GM12878 (cell line): ENCODE results near the gene DAAM2. TPM values are rescaled to one million over a fixed set of nuclear protein-coding genes. Genes with fewer than 3 reads are reported as not detected.

ENCODE experiments used
- ATAC-seq: fragments of 200-7000 bp; cut with Tn5 transposase; 3 replicates; pipeline ENCODE4 v1.9.1; 2020; ENCODE audit warnings: mild to moderate bottlenecking, moderate library complexity
- BruUV-seq: library from RNA; stranded (reverse); fragments of 400-500 nt; replicated peaks from 2 replicates; lab custom pipeline; 2021; lab: Mats Ljungman, UMichigan
- CTCF ChIA-PET: fragments of 300-600 bp; sonication (Branson Sonifier 250); formaldehyde crosslinking; extraction: SDS; loops from one replicate; lab custom pipeline; 2021; ENCODE audit warnings: inconsistent platforms; lab: Yijun Ruan, JAX
- POLR2A ChIA-PET: fragments of 350-600 bp; formaldehyde crosslinking; extraction: SDS; loops from one replicate; lab custom pipeline; 2021; ENCODE audit warnings: inconsistent platforms; lab: Charles Lee
- RAD21 ChIA-PET: fragments of 300-600 bp; sonication (Branson Sonifier 250); formaldehyde crosslinking; loops from one replicate; lab custom pipeline; 2023; ENCODE audit warnings: antibody characterized with exemption; ENCODE audit not compliant: unreplicated experiment; lab: Charles Lee
- SMC1A ChIA-PET: fragments of 300-600 bp; sonication (Branson Sonifier 250); formaldehyde crosslinking; loops from one replicate; lab custom pipeline; 2023; ENCODE audit not compliant: unreplicated experiment, uncharacterized antibody; lab: Charles Lee
- DNase-seq: peaks from one replicate; pipeline ENCODE4 v3.0.0-alpha.2; 2011; ENCODE audit warnings: low read depth, low spot score
- FAIRE-seq: peaks from 3 replicates; lab custom pipeline; 2011; peaks lifted over from hg19 to GRCh38; lab: Jason Lieb, UNC
- H2AFZ ChIP-seq: 2 replicates; pipeline ENCODE4 v1.6.0; 2011; ENCODE audit warnings: low read depth, low read length, control low read depth; ENCODE audit not compliant: control insufficient read depth
- H3K27ac ChIP-seq: 2 replicates; pipeline ENCODE4 v1.5.1; 2011; ENCODE audit warnings: control low read depth; ENCODE audit not compliant: control insufficient read depth, insufficient read depth
- H3K27me3 ChIP-seq, 2 experiments: replicated peaks in 1 of 2; 2 replicates each; pipeline versions ENCODE4 v1.6.0 to v1.6.1; 2011; ENCODE audit warnings: low read length in 1 of 2; ENCODE audit not compliant: control insufficient read depth in 2 of 2, insufficient read depth in 2 of 2
- H3K36me3 ChIP-seq, 2 experiments: 2 replicates each; pipeline ENCODE4 v1.5.1; 2011; ENCODE audit warnings: low read length in 1 of 2; ENCODE audit not compliant: control insufficient read depth in 2 of 2, insufficient read depth in 2 of 2
- H3K4me1 ChIP-seq: 2 replicates; pipeline ENCODE4 v1.6.1; 2011; ENCODE audit warnings: mild to moderate bottlenecking, low read length, moderate library complexity, mixed read lengths; ENCODE audit not compliant: control insufficient read depth, insufficient read depth
- H3K4me2 ChIP-seq: 2 replicates; pipeline ENCODE4 v1.6.0; 2011; ENCODE audit warnings: control low read depth; ENCODE audit not compliant: control insufficient read depth, insufficient read depth
- H3K4me3 ChIP-seq: fragments of 200-600 bp; sonication (generic); 2 replicates; pipeline ENCODE4 v1.5.1; 2016
- H3K79me2 ChIP-seq: 2 replicates; pipeline ENCODE4 v1.6.0; 2011; ENCODE audit warnings: low read length; ENCODE audit not compliant: control insufficient read depth, insufficient read depth
- H3K9ac ChIP-seq: 2 replicates; pipeline ENCODE4 v1.8.0; 2011; ENCODE audit warnings: low read length, control low read depth, mixed read lengths; ENCODE audit not compliant: control insufficient read depth, insufficient read depth
- H3K9me3 ChIP-seq: replicated peaks from 3 replicates; pipeline ENCODE4 v1.5.1; 2011; ENCODE audit warnings: mild to moderate bottlenecking, low read length; ENCODE audit not compliant: control insufficient read depth, insufficient read depth
- H4K20me1 ChIP-seq: 2 replicates; pipeline ENCODE4 v1.6.0; 2011; ENCODE audit not compliant: control insufficient read depth, insufficient read depth
- CBX5 ChIP-seq: sonication (generic); IDR thresholded peaks from 2 replicates; pipeline ENCODE4 v1.6.1; 2016; ENCODE audit warnings: low read depth, moderate library complexity, mild to moderate bottlenecking, inconsistent platforms
- JUNB ChIP-seq: IDR thresholded peaks from 2 replicates; pipeline ENCODE4 v1.6.1; 2016; ENCODE audit warnings: antibody characterized with exemption, mild to moderate bottlenecking
- PAX5 ChIP-seq: IDR thresholded peaks from 2 replicates; pipeline ENCODE4 v1.6.1; 2011; ENCODE audit warnings: low read depth, low read length, borderline replicate concordance
- SKIL ChIP-seq: fragments of 450-650 bp; IDR thresholded peaks from 2 replicates; pipeline ENCODE4 v1.6.1; 2017; ENCODE audit warnings: mild to moderate bottlenecking, low read depth, inconsistent platforms; ENCODE audit not compliant: poor library complexity, severe bottlenecking
- SP1 ChIP-seq: IDR thresholded peaks from one replicate; pipeline ENCODE4 v1.6.1; 2011; ENCODE audit warnings: low read depth, low read length
- USF1 ChIP-seq: IDR thresholded peaks from 2 replicates; pipeline ENCODE4 v1.6.1; 2011; ENCODE audit warnings: borderline replicate concordance, low read depth, mild to moderate bottlenecking, moderate library complexity, mixed read lengths, low read length; ENCODE audit not compliant: insufficient read depth; ENCODE audit errors: extremely low read length
- WGBS: methylation state at CpG from one replicate; pipeline ENCODE4 v1.1.6; 2016; ENCODE audit warnings: low lambda C conversion rate; ENCODE audit not compliant: insufficient replicate concordance, insufficient coverage; ENCODE audit errors: missing lambda C conversion rate; 5-methylcytosine and 5-hydroxymethylcytosine counted together
- in situ Hi-C: fragments of 300-500 bp; cut with MboI; formaldehyde crosslinking; loops from 9 replicates; pipeline ENCODE4 v1.14.3; 2018; ENCODE audit warnings: mixed read lengths
- intact Hi-C: fragments of 100-400 bp; cut with micrococcal nuclease; formaldehyde crosslinking; loops from one replicate; pipeline ENCODE4 v1.14.2; 2022; ENCODE audit not compliant: unreplicated experiment
- polyA plus RNA-seq, 11 experiments: library from polyadenylated mRNA; depleted of rRNA in 4 of 11; unstranded in 6 of 11; stranded (reverse) in 5 of 11; fragments of >200 nt; fragmentation: Nextera tagmentation in 4 of 11; fragmentation: Illumina TruSeq in 1 of 11; extraction: Ambion mirVana in 4 of 11; extraction: Trizol in 1 of 11; gene quantifications; 1 replicate in 1 of 11; 2 replicates in 10 of 11; pipeline versions ENCODE4 v1.2.1 to v1.2.3, GENCODE V29; 2011 to 2016; ENCODE audit warnings: inconsistent platforms in 2 of 11, missing spikeins in 2 of 11, low read depth in 1 of 11
- total RNA-seq, 4 experiments: library from RNA; depleted of rRNA in 3 of 4; stranded (reverse); fragments of >200 nt in 3 of 4; fragmentation: Illumina TruSeq in 1 of 4; extraction: Trizol in 1 of 4; gene quantifications; 2 replicates each; pipeline versions ENCODE4 v1.2.1 to v1.2.3, GENCODE V29; 2013 to 2021
- TF ChIP-seq, protein P1 (sequence below): IDR thresholded peaks from 2 replicates; pipeline ENCODE4 v1.6.1; 2011; ENCODE audit warnings: mild to moderate bottlenecking, low read depth, low read length, moderate library complexity; ENCODE audit not compliant: insufficient replicate concordance

DAAM2 gene
- total and polyA plus RNA-seq, 10 of the 15 experiments (the other 5 are each of a cell fraction or from before 2014, with no cell fraction given): 0.05 to 0.22 TPM; not detected in 8

DNA sequence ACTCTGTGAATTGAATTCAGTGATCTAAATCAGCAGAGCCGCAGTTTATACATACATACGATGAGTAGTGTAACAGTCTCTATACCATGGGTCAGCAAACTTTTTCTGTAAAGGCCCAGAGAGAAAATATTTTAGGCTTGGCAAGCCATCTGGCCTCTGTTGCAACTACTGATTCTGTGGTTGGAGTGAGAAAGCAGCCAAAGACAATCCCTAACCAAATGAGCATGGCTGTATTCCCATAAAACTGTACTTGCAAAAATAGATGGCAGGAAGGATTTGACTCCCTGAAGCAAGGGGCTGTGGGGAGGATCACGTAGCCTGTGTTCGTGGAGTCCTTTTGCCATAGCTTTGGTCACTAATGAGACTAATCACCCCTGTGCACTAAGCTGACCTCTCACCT, 160.0 kb downstream of the DAAM2 start:
- no peak for DNase-seq
- no peak for FAIRE-seq
- POLR2A ChIA-PET: no interaction called here

More for the DNA sequence above, 160.0 kb downstream of the DAAM2 start:
- in situ Hi-C loops: no loop called here
- H2AFZ ChIP-seq: no peak overlapping the region
- no TSS peak for BruUV-seq
- no peak overlapping the region for H3K9ac ChIP-seq
- no peaks in the 10 kb centered on the region for H3K36me3 ChIP-seq
- CTCF ChIA-PET: no interaction called here
- no peaks in the 10 kb centered on the region for H3K4me1 ChIP-seq
- no peaks in the 10 kb centered on the region for H4K20me1 ChIP-seq
- no peak overlapping the region for H3K27ac ChIP-seq
- H3K4me2 ChIP-seq: no peak overlapping the region
- intact Hi-C loops: no loop called here
- no peaks in the 10 kb centered on the region for H3K9me3 ChIP-seq
- no peaks in the 10 kb centered on the region for H3K79me2 ChIP-seq
- WGBS: 15% methylated on average over 4 of the region's 4 CpGs
- H3K4me3 ChIP-seq: no peak overlapping the region
- no peaks in the 10 kb centered on the region for H3K27me3 ChIP-seq
- SMC1A ChIA-PET: no interaction called here
- TF ChIP-seq USF1 (no peak), SP1 (no peak), PAX5 (no peak), SKIL (no peak), CBX5 (no peak), JUNB (no peak)
- TF ChIP-seq, protein P1, sequence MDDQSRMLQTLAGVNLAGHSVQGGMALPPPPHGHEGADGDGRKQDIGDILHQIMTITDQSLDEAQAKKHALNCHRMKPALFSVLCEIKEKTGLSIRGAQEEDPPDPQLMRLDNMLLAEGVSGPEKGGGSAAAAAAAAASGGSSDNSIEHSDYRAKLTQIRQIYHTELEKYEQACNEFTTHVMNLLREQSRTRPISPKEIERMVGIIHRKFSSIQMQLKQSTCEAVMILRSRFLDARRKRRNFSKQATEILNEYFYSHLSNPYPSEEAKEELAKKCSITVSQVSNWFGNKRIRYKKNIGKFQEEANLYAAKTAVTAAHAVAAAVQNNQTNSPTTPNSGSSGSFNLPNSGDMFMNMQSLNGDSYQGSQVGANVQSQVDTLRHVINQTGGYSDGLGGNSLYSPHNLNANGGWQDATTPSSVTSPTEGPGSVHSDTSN: no peak
- RAD21 ChIA-PET: no interaction called here
- no peak for ATAC-seq
